CD4-positive, alpha-beta T cell treated with Interleukin-4 for 1 hour (primary cell): ENCODE results near the gene HOXA6.
A peak's percentile ranks its signal among the peaks of the same experiment; 100 is the strongest.

Experiments
- DNase-seq, 2 donors: peaks; one replicate each; pipeline ENCODE4 v3.0.0-alpha.2; 2020 to 2022

HOXA6 gene

DNA sequence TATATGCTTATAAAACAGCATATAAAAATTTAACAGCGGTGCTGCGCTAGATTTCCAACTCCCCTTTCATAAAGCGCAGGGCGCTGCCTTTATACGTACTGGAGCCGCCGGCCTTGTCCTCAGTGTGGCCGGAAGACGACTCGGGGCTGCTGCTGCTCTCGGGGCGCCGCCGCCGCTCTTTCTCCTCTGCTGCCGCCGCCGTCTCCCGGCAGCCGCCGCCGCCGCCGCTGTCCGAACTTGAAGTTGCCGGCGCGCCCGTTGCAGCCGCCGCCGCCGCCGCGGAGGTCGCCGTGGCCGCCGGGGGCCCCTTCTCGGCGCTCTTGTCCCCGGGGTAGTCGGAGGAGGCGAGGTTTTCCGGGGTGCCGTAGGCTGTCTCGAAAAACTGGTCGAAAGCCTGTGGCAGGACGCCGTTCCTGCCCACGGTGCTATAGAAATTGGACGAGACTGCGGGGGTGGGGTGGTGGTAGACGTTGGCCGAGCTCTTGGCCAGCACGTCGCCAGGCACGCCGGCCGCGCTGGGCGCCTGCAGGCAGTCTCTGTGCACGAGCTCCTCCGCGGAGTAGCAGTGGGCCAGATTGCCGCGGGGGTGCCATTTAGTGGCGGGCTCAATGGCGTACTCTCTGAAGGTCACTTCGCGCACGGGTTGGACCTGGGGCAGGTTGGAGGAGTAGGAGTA lies 36.9 kb upstream of the HOXA6 start:
- no peak for DNase-seq

GRCh38 chr7:27183682-27184336 lies 36.2 kb upstream of the HOXA6 start:
- no peak for DNase-seq

- DNase-seq, result peak in 1 of 2 donors; percentile 9
These were observed 35.5 kb upstream of the HOXA6 start for GRCh38 chr7:27182861-27183681.

DNA sequence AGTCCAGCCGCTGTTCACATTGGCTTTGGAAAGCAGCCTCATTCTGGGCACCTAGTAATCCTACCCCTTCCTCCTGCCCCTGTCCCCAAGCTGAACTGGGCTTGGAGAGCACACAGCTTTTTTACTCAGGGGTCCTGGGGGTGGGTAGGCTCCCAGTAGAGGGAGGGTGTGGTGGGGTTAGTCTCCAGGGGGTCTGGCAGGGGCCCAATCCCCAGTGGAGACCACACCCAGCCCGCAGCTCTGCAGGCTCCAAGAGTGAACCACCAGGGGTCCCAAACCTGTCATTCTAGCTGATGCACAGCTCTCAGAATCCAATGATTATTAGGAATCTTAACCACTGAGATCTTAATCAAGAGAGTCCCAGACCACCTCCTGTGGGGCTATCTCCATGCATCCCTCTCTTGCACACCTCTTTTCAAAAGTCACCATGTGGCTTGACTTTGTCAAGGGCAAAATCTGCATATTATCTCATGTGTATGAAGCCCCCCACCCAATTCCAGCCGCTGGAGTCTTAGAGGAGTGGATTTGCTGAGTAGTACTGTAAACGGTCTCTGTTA lies 34.8 kb upstream of the HOXA6 start:
- peak in 1 of 2 donors; percentile 9 for DNase-seq

GRCh38 chr7:27181795-27182275 lies 34.3 kb upstream of the HOXA6 start:
- peak in 1 of 2 donors; percentile 4 for DNase-seq

GRCh38 chr7:27180431-27181420 lies 33.2 kb upstream of the HOXA6 start:
- DNase-seq, result peak in 1 of 2 donors; percentile 5

DNA sequence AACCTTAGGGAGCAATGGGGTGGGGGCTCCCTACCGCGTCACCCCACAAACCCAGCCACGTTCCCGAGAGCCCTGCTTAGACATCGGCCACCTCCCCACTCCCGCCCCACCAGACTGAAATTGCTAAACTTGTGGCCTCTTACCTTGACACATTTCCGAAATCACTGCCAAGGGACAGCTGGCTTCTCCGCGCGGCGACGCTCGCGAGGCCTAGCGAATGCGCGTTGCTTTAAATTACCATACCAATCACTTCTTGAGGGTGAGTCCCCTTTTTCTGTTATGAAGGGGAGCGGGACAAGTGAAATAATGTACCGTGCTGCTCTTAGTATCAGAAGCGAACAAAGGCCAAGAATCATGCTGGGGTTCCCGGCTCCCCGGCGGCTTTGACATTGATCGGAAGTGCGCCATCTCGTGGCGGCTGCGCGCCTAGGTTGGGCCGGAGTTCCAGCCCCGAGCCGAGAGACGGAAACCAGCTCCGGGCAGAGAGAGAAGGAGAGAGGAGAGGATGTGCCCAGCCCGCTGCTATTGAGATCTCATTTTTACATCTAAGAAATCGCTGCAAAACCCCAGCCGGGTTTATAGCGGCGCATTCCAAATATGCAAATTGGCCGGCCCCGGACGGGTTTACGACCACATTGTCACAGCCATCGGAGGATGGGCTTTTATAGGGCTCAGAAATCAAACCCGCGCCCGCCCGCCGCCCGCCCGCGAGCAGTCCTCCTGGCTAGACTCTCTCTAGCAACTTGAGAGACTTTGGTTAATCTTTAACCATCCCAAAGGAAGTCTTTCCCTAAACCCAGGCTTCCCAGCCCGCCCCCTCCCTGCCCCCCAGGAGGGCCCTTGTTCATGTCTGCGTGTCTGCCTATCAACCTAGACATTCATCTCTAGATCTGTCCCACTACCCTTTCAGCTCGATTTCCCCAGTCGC lies 32.2 kb upstream of the HOXA6 start:
- DNase-seq, result peak; percentile 55 to 62

GRCh38 chr7:27179030-27179429 lies 31.5 kb upstream of the HOXA6 start:
- DNase-seq, result no peak

- no peak for DNase-seq
These were observed 30.8 kb upstream of the HOXA6 start for GRCh38 chr7:27178366-27178765.

- DNase-seq, result no peak
These were observed 30.3 kb upstream of the HOXA6 start for GRCh38 chr7:27177795-27178320.

DNA sequence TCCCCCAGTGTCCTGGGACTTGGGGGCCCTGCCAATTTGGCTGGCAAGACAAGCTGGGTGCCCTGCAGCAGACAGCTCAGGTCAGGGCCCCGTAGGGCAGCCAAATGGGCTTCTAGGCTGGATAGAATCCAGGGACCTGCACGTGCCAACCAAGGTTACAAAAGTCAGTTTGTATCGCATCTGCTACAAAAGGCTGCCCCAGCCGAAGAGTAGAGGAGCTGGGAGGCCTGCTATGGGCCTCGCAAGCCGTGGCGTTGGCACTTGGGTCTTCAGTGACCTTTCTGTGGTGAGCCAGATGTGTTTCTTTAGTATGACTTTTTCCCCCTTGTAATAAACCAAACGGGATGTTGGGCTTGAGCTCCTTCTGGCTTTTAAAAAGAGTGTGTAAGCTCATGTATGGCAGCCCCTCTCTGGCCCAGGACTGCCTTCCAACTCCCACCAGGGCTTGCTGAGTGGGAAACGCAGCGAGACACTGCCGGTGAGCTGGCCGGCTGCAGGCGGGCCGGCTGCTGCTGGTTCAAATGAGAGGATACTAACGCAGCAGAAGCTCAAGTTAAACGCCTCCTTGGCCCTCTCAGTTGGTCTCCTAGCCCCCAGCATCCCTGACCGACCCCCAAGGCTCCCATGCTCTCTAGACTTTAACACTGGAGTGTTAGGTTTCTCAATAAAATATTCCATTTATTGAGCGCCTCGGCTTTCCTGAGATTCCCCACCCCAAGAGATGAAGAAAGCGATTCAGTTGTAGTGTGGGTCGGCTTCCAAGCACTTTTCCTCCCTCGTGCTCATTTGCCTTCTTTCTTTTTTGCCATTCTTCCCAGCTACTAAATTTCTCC lies 29.6 kb upstream of the HOXA6 start:
- peak in 1 of 2 donors; percentile 8 for DNase-seq

- DNase-seq, result no peak
These were observed 28.9 kb upstream of the HOXA6 start for GRCh38 chr7:27176524-27176845.

GRCh38 chr7:27175626-27176523 lies 28.3 kb upstream of the HOXA6 start:
- DNase-seq, result peak in 1 of 2 donors; percentile 9

GRCh38 chr7:27174874-27175625 lies 27.5 kb upstream of the HOXA6 start:
- DNase-seq, result no peak

DNA sequence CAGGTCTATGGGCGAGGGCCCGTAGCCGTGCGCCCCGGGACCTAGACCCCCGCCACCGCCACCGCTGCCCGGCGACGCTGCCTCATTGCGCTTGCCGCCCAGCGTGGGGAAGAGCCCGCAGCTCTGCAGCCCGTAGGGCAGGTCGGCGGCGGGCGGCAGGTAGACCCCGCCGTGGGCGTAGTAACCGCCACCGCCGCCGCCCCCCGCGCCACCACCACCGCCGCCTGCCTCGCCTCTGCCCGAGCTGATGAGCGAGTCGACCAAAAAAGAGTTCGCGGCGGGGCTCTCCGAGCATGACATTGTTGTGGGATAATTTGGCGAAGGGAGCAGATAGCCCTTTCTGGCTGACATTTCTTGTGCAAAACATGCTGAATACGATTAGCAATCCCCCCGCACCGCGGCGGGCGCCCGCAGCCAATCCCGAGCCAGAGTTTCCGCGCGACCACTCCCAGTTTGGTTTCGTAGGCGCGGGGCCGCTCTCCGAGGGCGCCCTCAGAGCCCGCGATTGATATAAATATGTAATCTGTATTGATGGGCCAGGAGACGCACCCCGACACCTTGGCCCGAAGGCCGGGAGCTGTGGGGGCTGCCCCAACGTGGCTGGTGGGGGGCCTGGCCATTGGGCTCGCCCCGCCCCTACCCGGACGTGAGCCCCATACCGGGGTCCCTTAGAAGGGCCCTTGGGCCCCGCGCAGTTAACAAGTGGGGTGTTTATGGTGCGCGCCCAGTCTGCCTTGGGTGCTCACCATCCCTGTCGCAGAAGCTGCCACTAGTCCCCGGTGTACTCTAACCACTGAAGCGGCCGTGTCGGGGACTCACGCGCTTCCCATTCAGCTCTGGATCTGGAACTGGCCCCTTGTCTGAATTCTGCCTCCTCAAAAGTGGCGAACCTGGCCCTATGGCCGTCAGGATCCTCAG lies 26.6 kb upstream of the HOXA6 start, which contains the start of gene HOXA10:
TSS of gene HOXA10 (minus strand) at position 365 of the 918 bp plus-strand sequence. CDS start at position 351, 14 bp downstream.
- peak in 1 of 2 donors; percentile 8 for DNase-seq

- peak; percentile 42 to 46 for DNase-seq
These were observed 26.0 kb upstream of the HOXA6 start for GRCh38 chr7:27173511-27173955.
